ENCODE data around the gene PGAP6.
"Not testable (repeated sequence)": the region's sequence is repeated elsewhere in the genome, so short reads cannot be mapped to it uniquely, and the experiment has no call there.

The PGAP6 gene

GRCh38 chr16:400061-400591 lies 18.3 kb upstream of the PGAP6 start:
- no peak for DNase-seq

DNA sequence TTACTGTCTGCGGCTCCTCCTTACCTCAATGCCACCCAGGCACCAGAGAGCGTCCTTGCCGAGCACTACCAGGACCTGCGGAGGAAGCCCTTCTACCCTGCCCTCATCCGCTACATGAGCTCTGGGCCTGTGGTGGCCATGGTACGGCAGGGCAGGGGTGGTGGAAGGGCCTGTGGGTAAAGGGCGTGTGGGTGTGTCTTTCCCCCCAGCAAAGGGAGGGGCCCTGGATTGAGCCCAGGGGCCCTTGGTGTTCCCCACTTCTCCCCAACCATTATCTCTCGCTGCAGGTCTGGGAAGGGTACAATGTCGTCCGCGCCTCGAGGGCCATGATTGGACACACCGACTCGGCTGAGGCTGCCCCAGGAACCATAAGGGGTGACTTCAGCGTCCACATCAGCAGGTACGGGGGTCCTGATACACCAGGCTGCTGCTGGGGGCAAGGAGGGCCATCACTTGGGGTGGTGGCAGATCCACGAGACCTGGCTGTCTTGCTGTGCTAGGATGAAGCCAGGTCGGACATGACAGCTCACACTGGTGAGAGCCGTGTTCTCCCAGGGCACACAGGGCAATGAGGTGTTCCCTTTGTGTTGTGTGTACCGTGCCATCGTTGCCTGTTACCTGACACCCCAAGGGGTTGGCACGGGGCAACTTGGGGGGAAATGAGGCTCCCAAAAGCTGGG lies 17.7 kb upstream of the PGAP6 start:
- no peak for DNase-seq

GRCh38 chr16:398561-399339 lies 17.0 kb upstream of the PGAP6 start:
- no peak for DNase-seq

DNA sequence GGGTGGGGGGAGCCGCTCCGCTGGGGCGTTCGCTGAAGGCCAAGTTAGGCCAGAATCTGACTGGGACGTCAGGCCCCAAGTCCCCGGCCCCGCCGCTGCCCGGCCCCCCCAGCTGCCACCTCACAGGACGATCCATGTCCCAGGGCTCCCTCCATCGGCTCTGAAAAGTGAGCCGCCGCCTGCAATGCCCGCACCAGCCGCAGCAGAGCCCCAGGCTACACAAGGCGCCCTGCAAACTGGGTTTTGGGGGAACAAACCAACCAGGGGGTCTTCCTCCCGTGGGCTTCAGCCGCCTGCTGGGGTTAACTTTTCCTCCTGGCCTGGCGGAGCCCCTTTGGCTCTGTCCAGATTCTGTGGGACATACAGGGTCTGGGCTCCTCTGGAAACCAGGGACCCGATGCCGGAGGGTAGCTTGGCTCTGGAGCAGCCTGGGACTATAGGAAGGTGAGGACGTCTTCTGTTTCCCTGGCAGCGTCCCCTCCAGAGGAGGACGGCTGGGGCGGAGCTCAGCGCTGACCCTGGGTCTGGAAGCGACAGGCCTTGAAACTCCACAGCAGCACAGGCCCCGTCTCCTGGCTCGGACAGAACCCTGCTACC lies 16.1 kb upstream of the PGAP6 start:
- DNase-seq = no peak

DNA sequence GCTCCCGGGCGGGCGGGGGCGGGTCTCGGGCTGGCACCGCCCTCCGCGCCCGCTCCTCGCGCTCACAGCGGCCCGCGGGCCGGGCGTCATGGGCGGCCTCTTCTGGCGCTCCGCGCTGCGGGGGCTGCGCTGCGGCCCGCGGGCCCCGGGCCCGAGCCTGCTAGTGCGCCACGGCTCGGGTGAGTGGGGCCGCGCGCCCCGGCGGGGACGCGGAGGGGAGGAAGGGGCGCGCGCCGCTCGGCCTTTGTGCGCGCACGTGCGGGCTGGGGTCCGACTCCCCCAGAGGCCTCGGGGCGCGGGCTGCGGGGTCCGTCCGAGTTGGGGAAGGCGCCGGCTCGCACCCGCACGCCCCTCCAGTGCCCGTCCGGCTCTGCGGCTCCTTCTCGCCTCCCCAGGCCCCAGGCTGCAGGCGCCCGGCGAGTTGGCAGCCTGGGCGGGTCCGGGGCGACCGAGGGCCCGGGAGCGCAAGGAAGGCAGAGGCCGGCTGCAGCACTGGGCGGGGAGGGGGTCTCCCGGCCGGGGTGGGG lies 15.4 kb upstream of the PGAP6 start, which contains the start of gene NME4:
Gene NME4 (plus strand): TSS at position 65 of the 527 bp plus-strand sequence. CDS start 24 bp downstream, at position 89.
- no peak for DNase-seq

- no peak for DNase-seq
Measured at GRCh38 chr16:396605-397004, 14.8 kb upstream of the PGAP6 start.

DNA sequence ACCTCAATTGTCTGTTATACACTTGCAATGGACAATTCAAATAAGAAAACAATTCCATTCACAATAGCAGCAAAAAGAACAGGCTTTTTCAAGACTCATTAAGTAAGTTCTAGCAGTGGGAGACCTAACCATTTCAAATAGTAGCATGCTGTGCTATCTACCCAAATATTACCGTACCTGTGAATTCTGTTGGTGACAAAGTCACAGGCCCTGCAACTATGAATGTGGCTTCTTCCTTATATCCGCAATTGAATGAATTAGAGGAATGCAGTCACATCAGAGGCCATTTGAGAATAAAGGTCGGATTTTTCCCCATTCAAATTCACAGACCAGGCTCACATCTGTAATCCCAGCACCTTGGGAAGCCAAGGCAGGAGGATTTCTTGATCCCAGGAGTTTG lies 14.4 kb upstream of the PGAP6 start:
- DNase-seq = no peak

- no peak for DNase-seq
Measured at GRCh38 chr16:392450-393030, 10.8 kb upstream of the PGAP6 start.

DNA sequence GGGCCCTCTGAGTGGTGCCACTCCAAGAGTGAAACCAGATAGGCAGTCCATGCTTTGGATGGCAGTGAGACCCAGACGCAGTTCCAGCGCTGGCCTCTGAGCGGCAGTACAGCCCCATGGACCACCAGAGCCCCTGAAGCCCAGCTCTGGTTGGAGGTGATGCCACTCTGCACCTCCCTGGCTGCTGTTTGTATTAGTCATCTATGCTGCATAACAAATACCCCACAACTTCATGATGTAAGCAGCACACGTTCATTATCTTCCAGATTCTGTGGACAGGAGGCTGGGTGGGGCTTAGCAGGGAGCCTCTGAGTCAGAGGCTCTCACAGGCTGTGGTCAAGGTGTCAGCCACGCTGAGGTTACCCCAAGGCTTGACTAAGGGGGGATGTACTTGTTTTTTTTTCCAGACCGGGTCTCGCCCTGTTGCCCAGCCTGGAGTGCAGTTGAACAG lies 10.1 kb upstream of the PGAP6 start:
- peak; percentile 53 for DNase-seq

DNA sequence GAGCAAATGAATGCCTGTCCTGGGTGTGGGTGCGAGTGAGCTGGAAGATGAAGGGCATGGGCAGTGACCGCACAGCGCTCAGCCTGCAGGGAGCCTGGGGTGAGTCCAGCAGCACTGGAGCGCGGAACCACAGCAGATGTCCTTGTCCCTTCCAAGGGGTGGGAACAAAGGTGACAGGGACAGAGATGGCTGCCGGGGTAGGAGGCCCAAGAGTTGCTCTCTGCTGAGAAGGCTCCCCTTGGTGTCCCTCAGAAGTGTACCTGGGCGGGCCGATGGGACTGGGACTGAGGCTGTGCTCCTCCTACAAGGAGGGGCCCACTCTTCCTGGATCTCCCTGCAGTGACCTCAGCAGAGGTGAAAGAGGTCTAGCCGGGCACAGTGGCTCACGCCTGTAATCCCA lies 7.6 kb upstream of the PGAP6 start:
- no peak for DNase-seq

DNA sequence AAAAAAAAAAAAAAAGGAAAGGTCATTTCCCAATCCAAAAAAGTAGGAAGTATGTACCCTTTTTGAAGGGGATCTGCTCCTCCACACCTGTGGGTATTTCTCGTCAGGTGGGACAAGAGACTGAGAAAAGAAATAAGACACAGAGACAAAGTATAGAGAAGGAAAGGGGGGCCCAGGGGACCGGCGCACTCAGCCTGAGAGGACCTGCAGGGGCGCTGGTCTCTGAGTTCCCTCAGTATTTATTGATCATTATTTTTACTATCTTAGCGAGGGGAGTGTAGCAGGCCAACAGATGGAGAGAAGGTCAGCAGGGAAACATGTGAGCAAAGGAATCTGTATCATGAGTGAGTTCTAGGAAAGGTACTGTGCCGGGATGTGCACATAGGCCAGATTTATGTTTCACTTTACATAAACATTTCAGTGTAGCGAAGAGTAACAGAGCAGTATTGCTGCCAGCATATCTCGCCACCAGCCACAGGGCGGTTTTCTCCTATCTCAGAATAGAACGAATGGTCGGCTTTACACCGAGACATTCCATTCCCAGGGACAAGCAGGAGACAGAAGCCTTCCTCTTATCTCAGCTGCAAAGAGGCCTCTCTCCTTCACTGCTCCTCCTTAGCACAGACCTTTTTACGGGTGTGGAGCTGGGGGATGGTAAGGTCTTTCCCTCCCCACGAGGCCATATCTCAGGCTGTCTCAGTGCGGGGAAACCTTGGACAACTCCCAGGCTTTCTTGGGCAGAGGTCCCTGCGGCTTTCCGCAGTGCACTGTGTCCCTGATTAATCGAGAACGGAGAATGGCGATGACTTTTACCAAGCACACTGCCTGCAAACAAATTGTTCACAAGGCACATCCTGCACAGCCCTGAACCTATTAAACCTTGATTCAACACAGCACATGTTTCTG lies 6.2 kb upstream of the PGAP6 start:
- DNase-seq = not testable (repeated sequence)

- no peak for DNase-seq
Measured at GRCh38 chr16:386641-387156, 4.9 kb upstream of the PGAP6 start.

DNA sequence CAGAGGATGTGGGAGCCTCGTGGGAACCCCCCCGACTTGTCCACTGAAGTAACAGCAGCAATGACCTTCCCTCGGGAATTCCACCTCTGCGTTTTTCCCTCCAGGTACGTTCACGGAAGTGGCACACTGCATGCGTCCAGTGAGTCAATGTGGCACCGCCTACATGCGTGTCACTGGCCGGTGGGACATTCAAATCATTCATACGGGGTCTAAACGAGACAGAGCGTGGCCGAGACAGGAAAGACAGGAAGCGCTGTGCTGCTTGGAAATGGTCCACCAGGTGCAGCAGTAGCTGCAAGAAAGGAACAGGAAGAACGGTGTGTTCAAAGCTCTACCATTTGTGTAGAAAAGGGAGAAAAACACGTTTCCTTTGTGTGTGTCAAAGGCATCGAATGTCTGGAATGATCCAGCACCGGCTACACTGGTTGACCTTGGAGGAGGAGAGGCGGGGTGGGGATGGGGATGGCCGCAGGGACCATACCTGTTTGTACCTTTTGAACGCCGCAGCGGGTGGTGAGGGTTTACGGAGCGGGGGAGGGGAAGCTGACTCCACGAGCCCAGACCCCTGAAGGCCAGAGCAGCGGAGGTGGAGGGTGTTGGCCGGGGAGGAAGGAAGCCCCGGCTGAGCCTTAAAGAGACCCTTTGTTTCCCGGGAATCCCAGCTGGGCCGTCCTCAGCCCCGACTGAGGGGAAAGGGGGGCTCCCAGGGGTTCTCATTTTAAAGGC lies 1.7 kb upstream of the PGAP6 start:
- peak; percentile 30 for DNase-seq

DNA sequence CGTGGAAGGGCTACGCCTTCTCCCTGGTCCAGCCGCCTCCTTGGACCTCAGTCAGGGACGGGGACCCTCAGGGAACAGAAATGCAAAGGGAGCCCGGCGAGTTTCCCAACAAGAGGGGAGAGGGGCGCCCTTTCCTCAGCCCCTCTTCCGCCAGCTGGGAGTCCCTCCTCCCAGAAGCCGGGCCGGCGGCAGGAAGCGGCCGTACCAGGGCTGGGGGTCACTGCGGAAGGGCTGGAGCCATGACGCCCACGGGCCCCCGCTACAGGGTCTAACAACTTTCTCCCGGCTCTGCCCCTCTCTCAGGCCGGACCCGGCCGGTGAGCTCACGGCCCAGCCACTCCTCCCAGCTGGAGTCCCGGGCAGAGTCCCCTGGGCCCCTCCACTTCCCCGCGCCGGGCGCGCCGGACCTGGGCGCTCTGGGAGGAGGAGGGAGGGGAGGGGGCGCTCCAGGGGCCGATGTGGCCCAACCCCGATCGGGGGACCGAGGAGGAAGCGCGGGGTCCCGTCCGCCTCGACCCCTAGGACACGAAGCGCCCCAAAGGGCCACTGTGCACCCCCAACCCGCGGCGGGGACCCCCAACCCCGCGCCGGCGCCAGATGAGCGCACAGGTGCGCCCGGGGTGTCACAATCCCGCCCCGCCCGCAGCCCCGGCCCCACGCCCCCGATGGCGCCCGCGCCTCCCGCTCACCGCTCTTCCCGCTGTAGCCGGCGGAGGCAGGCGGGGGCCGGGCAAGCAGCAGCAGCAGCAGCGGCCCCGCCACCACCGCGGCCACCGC lies 578 bp downstream of the PGAP6 start:
- DNase-seq = no peak

DNA sequence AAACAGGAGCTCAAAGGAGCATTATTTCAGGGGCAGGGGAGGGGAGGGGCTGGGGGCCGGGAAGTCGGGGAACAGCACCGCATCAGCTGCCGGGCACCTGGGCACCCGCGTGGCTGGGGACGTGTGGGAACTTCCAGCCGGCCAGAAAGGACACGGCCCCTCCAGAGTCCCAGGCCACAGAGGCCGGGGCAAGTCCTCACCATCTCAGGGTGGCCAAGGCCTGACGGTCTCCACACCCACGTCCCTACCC lies 1.1 kb downstream of the PGAP6 start:
- DNase-seq = no peak

- DNase-seq = no peak
Measured at GRCh38 chr16:379961-380761, 1.6 kb downstream of the PGAP6 start.

DNA sequence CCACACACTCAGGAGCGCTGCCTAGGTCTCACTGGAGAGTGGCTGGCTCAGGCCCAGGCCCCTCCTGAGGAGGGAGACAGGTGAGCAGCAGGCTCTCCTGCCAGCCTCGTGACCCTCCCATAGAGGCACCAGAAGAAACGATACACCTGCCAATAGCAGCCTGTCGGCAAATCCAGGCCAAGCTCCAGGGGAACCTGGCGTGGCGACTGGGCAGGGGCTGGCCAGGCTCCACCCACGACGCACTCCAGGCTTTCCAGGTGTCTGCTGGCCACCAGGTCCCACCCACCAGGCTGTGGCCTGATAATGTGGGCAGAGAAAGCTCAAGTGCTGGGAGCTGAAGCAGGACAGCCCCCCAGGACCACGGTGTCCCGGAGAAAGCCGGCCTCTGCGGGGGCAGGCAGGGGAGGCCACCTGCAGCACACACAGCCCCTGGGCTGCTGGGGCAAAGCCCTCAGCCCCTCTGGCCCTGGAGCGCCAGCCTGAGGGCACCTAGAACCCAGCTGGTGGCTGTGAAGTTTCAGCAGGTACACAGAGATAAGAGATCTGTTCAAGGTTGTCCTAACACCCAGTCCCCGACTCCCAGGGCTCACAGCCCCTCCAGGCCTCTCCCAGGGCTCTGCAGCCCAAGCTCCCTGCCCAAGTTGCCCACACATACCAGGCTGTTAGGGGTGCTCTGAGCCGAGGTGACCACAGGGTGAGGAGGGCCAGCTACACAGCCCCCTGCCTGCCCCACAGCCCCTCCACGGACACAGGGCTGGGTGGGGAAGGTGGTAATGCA lies 2.4 kb downstream of the PGAP6 start:
- no peak for DNase-seq

DNA sequence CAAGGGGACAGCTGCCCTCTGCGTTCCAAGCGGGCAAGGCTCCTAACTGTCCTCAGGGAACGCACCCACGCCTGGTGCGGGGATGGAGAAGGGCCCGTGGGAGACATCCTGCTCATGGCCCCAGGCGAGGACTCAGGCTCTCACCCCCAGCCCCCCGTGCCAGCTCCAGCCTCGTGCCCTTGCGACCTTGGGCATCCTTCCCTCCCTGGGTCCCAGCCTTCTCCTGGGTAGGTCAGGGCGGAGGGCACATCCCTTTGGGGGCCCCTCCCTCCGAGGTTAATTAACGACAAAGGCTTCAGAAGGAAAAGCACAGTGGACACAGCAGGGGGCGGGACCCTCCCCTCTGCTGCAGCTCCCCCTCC lies 3.0 kb downstream of the PGAP6 start:
- DNase-seq = no peak

Data from activated effector memory CD4-positive, alpha-beta T cell treated with Interleukin-2 at 50 U/mL for 16 hours (primary cell).